Vagina (tissue), 2 donors: Measurements from ENCODE around the gene OXSR1. TPM values are rescaled to one million over a fixed set of nuclear protein-coding genes. Genes with fewer than 3 reads are reported as not detected.
"Not testable (repeated sequence)": the region's sequence is repeated elsewhere in the genome, so short reads cannot be mapped to it uniquely, and the experiment has no call there.

ENCODE experiments used
- DNase-seq, 2 donors: peaks; one replicate each; pipeline ENCODE4 v3.0.0-alpha.2; 2017; ENCODE audit errors: extremely low spot score in 2 of 2
- H3K27ac ChIP-seq: fragments of 200-600 bp; sonication (generic); one replicate; pipeline ENCODE4 v1.5.1; 2019
- H3K27me3 ChIP-seq: fragments of 200-600 bp; sonication (generic); one replicate; pipeline ENCODE4 v1.5.1; 2019
- H3K36me3 ChIP-seq, 2 donors: fragments of 200-600 bp; sonication (generic); one replicate each; pipeline ENCODE4 v1.5.1; 2017 to 2019
- H3K4me1 ChIP-seq: fragments of 200-600 bp; sonication (generic); one replicate; pipeline ENCODE4 v1.5.1; 2019
- H3K4me3 ChIP-seq, 2 donors: fragments of 200-600 bp; sonication (generic); 1 replicate in 1 of 2; 2 replicates in 1 of 2; pipeline ENCODE4 v1.5.1; 2016 to 2019
- H3K9me3 ChIP-seq: fragments of 200-600 bp; sonication (generic); one replicate; pipeline ENCODE4 v1.5.1; 2019
- POLR2A ChIP-seq, 2 donors: fragments of 450-650 bp; IDR thresholded peaks; one replicate each; pipeline ENCODE4 v1.6.1; 2017; ENCODE audit warnings: antibody characterized with exemption in 2 of 2, mild to moderate bottlenecking in 2 of 2, moderate library complexity in 2 of 2
- POLR2AphosphoS5 ChIP-seq, 2 donors: sonication (generic); formaldehyde crosslinking; IDR thresholded peaks; one replicate each; pipeline ENCODE4 v1.9.0; 2017; ENCODE audit warnings: antibody characterized with exemption in 2 of 2, mild to moderate bottlenecking in 2 of 2, low read depth in 1 of 2; ENCODE audit not compliant: insufficient read depth in 1 of 2
- intact Hi-C: fragments of 100-400 bp; cut with DNase I; formaldehyde crosslinking; loops from one replicate; pipeline ENCODE4 v1.15.1; 2023
- small RNA-seq: library from RNA; depleted of rRNA; stranded (forward); fragments of <200 nt; gene quantifications from one replicate; pipeline ENCODE3, GENCODE V24; 2016
- total RNA-seq: library from RNA; depleted of rRNA; stranded (reverse); fragments of >200 nt; gene quantifications from one replicate; pipeline ENCODE4 v1.2.3, GENCODE V29; 2016
- TF ChIP-seq, protein P1 (sequence below), 3 experiments: fragments of 450-650 bp in 2 of 3; fragments of 200-600 bp in 1 of 3; sonication (generic) in 1 of 3; IDR thresholded peaks; one replicate each; pipeline ENCODE4 v1.5.1; 2017 to 2019; ENCODE audit warnings: antibody characterized with exemption in 3 of 3, mild to moderate bottlenecking in 2 of 3, moderate library complexity in 2 of 3

Gene OXSR1
- total RNA-seq, 1 donor from 2014 or later = 22.8 TPM

DNA sequence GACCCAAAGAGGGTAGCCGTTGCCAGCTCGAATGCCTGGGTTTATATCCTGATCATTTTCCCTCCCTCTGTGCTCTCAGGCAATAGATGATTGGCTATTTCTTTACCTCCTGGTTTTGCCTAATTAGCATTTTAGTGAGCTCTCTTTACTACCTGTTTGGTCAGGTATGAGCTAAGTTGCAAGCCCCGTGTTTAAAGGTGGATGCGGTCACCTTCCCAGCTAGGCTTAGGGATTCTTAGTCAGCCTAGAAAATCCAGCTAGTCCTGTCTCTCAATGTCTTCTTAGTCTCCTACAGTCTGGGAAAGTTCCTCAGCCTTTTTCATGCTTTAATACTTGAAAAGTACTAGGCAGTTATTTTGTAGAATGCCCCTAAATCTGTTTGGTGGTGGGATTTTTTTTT lies 131.7 kb downstream of the OXSR1 start:
- intact Hi-C loops, H3K9me3 ChIP-seq, H3K4me1 ChIP-seq, H3K27ac ChIP-seq, DNase-seq, H3K27me3 ChIP-seq, H3K4me3 ChIP-seq, H3K36me3 ChIP-seq: not testable (repeated sequence)
- TF ChIP-seq POLR2AphosphoS5 (IDR thresholded peaks at IDR 0.05; ENCODE audit: insufficient read depth in 1 of 2, low read depth in 1 of 2) = peak in 1 of 2 donors; percentile 58

DNA sequence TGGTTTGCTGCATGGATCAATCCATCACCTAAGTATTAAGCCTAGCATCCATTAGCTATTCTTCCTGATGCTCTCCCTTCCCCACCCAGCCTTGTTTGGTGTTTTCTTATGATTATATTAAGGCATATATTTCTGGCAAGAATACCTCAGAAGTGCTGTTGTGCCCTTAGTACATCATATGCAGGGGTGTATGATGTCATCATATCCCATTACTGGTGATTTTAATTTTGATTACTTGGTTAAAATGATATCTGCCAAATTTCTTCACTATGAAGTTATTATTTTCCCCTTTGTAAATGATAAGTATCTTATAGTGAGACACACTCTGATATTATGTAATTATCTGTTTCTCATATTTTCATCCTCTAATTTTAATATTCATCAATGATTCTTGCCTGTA lies 132.2 kb downstream of the OXSR1 start:
- H3K36me3 ChIP-seq = no peaks in the 10 kb centered on the region
- intact Hi-C loops = no loop called here
- no peak for DNase-seq
- no peaks in the 10 kb centered on the region for H3K27me3 ChIP-seq
- no peaks in the 10 kb centered on the region for H3K9me3 ChIP-seq
- no peaks in the 10 kb centered on the region for H3K4me1 ChIP-seq
- no peak overlapping the region for H3K27ac ChIP-seq
- no peak overlapping the region for H3K4me3 ChIP-seq
- TF ChIP-seq, protein P1, sequence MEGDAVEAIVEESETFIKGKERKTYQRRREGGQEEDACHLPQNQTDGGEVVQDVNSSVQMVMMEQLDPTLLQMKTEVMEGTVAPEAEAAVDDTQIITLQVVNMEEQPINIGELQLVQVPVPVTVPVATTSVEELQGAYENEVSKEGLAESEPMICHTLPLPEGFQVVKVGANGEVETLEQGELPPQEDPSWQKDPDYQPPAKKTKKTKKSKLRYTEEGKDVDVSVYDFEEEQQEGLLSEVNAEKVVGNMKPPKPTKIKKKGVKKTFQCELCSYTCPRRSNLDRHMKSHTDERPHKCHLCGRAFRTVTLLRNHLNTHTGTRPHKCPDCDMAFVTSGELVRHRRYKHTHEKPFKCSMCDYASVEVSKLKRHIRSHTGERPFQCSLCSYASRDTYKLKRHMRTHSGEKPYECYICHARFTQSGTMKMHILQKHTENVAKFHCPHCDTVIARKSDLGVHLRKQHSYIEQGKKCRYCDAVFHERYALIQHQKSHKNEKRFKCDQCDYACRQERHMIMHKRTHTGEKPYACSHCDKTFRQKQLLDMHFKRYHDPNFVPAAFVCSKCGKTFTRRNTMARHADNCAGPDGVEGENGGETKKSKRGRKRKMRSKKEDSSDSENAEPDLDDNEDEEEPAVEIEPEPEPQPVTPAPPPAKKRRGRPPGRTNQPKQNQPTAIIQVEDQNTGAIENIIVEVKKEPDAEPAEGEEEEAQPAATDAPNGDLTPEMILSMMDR (IDR thresholded peaks at IDR 0.05) = no peak

DNA sequence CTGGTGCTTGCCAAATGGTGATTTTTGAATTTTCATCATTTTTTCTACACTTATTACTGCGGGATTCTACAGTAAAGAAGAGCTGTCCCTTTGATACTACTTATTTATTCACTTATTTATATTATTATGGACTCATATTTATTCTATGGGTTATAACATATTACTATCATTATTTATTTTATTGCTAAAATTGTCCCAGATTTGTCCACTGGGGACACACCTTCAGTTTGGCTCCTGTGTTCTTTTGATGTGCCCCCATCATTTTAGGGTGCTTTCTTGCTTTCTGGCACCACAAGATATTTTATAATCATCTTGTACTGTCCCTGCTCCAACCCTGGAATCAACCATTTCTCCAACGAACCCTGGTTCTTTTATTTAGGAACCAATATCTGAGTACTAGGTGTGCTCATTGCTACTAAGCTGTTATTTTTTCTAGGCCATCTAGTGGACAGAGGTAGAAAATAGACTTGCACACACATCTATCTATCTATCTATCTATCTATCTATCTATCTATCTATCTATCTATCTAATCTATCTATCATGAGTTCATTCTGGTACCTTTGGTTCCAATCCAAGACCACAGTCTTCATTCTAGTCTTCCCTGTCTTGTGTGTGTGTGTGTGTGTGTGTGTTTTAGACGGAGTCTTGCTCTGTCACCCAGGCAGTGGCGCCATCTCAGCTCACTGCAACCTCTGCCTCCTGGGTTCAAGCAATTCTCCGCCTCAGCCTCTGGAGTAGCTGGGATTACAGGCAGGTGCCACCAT lies 132.8 kb downstream of the OXSR1 start:
- peak in 1 of 2 donors; percentile 58 for DNase-seq
- H3K27me3 ChIP-seq = no peaks in the 10 kb centered on the region
- no peaks in the 10 kb centered on the region for H3K36me3 ChIP-seq
- intact Hi-C loops = no loop called here
- H3K4me1 ChIP-seq = no peaks in the 10 kb centered on the region
- H3K9me3 ChIP-seq = no peaks in the 10 kb centered on the region
- H3K4me3 ChIP-seq = no peak overlapping the region
- TF ChIP-seq POLR2AphosphoS5 (IDR thresholded peaks at IDR 0.05; ENCODE audit: insufficient read depth in 1 of 2, low read depth in 1 of 2) (no peak), POLR2A (IDR thresholded peaks at IDR 0.05) (no peak)
- no peak overlapping the region for H3K27ac ChIP-seq

Small RNA genes within 50 kb of the gene (small RNA-seq; reads per million reads assigned to genes)
- not detected for gene RF00019
- not detected for gene RNU6-235P

Other genes starting within 250 kb of the OXSR1 start
- gene VILL, start 174.8 kb upstream of the OXSR1 start, total RNA-seq = 7.9 TPM
- gene PLCD1, start 135.9 kb upstream of the OXSR1 start, total RNA-seq = 68.5 TPM
- 0.25 TPM for gene DLEC1, start 126.3 kb upstream of the OXSR1 start, total RNA-seq
- 53.0 TPM for gene ACAA1, start 28.4 kb upstream of the OXSR1 start, total RNA-seq
- 45.9 TPM for gene MYD88, start 26.9 kb upstream of the OXSR1 start, total RNA-seq
- gene SLC22A13, start 100.3 kb downstream of the OXSR1 start, total RNA-seq = not detected
- 0.49 TPM for gene SLC22A14, start 116.8 kb downstream of the OXSR1 start, total RNA-seq
- gene XYLB, start 181.2 kb downstream of the OXSR1 start, total RNA-seq = 3.4 TPM